HG03520 (cell line): ENCODE data around the gene GFOD1.

ENCODE experiments used
- ATAC-seq: cut with Tn5 transposase; IDR thresholded peaks from one replicate; pipeline ENCODE4 v1.9.1; 2021; ENCODE audit warnings: mild to moderate bottlenecking, moderate library complexity; ENCODE audit not compliant: unreplicated experiment

The GFOD1 gene

DNA sequence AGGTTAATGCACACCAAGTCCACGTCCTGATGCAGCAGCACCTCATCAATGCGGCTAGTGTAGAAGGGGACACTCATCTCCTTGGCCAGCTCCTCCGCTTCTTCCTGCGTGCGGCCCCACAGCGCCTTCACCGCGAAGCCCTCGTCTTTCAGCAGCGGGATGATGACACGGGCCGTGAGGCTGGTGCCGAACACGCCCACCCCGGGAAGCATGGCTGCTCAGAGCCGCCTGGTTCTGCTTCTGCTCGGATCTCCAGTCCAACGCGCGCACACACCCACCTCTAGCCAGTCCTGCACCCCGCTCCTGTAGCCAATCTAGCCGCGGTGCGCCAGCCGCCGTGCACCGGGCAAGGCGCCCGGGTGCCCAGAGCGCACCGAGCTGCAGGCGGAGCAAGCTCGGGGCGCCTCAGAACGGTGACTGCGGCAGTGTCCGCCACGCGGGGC, 700 bp downstream of the GFOD1 start:
- ATAC-seq = peak; percentile 21

DNA sequence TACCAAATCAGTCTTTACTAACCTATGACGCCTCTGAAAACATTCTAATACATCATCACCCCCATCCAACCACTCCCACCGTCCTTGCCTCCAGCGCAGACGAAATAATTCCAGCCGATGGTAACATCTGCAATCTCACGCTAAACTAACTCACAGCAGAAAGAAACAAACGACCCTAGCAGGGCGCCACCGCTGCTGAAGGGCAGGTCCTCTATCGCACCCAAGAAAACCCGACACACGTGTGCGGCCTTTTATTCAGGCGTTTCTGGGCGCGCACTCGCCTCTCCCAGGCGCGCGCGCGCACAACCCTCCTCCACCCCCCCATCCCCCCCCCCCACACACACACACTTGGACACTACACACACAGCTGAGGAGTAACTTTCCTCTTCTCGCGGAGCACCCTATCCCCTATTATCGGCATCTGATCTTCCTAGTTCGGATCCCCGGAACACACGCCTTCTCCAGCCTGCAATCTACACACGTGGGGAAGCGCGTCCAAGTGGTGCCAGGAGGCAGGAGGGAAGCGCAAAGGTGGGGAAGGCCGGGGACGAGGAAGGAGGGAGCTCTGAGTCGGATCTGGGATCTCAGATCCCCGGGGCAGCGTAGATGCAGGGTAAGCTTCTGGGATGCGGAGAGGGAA, 1.4 kb downstream of the GFOD1 start:
- ATAC-seq = no peak

DNA sequence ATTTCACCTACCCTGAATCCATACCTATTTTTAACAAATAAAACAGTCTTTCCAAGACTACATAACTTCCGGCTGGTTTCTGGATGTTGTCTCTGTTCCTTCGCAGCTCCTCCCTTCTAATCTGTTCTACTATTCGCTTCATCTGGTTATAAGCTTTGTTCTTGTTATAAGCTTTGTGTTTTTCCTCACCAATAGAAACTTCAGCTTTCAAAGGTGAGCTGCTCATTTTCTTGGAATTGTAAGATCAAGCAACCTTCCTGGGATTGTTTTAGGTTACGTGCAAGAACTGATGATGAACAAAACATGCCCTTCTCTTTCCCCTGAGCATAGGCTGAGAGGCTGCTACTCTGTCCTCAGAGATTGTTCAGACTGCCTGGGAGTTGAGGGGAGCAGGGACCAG, 2.1 kb downstream of the GFOD1 start:
- ATAC-seq = no peak

DNA sequence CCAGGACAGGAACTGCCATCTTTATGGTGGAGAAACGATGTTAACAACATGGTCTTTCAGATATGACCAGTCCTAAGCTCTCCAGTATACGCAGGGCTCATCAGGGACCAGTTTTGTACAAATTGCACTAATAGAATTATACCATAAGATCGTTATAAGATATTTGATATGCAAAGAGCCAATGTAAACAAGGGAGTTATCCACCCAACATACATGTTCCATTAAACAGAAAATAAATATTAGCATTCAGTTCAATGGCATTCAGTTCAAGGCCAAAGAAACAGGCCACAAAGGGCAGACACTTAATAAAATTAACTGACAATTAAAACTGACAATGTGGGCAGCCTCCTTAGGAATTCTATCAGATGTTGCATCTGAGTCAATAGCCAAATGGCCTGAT, 2.6 kb downstream of the GFOD1 start:
- no peak for ATAC-seq

- no peak for ATAC-seq
These were observed 3.2 kb downstream of the GFOD1 start for GRCh38 chr6:13484138-13484708.

DNA sequence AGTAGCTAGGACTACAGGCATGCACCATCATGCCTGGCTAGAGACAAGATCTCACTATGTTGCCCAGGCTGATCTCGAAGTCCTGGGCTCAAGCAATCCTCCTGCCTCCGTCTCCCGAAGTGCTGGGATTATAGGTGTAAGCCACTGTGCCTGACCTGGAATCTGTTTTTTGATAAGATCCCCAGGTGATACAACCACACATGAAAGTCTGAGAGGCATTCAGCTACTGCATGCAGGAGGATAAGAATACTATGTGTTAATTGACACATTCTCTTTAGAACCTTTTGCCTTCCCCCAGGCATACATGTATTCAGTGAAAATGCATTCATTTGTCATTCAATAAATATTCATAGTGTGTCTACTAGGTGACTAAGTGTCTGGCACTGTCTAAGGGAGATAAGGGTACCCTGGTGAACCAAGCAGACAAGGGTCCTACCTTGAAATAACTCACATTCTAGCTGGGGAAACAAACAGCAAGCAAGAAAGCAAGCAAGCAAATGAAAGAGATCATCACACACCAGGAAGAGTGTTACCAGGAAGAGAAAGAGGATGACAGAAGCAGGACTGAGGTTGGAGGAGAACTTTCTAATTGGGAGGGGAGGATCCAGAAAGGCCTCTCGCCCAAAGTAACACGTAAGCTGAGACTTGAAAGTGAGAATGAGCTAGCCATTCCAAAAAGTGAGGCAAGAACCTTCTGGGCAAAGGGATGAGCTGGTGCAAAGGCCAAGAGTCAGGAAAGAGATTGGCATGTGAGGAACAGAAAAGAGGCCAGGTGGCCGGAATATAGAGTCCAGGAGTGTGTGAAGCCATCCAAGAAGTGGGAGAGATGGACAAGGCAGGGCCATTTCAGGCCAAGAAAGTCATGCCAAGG, 6.5 kb downstream of the GFOD1 start:
- no peak for ATAC-seq

DNA sequence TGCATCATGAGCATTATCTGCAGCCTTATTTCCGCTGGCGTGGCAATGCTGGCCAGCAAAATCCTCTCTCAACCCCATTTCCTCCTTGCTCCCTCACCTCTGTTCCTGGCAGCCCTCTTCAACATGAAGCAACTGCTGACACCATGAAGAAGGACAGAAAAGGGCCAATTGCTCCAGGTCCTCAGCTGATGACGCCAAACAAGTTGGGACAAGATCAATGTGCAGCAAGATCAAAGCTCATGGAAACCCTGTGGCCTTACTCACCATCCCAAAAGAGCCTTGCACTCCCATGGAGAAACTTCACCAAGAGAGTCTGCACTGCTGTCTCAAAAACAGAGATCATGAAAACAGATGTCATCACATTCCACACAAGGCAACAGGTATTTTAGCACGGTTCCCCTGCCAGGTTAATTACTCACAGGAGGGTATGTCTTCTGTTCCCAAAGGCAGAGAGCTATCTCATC, 7.4 kb downstream of the GFOD1 start:
- no peak for ATAC-seq

DNA sequence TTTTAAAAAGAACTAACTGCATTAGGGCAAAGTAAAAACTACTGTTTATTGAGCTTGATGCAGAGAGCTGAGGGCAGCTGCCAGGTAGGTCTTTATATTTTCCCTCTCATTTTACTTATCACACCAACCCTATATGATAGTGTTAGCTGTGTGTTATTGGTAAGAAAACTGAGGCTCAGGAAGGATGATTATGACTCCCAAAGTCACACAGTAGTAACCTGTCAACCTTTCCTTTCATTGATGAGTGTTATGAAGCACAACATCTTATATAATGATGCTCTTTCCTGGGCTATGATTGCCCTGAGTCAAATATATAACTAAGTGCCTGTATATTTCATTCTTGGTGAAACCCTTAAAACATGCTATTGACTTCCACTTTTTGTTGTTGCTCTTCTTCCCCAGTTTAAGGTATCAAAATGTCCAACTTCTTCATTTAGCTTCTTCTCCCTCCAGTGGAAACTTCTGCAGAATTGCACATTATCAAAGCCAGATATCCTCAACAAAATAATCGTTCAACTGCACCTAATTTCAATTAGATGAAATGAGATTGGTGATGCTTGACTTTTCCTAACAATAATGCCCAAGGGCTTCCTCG, 8.1 kb downstream of the GFOD1 start:
- no peak for ATAC-seq

DNA sequence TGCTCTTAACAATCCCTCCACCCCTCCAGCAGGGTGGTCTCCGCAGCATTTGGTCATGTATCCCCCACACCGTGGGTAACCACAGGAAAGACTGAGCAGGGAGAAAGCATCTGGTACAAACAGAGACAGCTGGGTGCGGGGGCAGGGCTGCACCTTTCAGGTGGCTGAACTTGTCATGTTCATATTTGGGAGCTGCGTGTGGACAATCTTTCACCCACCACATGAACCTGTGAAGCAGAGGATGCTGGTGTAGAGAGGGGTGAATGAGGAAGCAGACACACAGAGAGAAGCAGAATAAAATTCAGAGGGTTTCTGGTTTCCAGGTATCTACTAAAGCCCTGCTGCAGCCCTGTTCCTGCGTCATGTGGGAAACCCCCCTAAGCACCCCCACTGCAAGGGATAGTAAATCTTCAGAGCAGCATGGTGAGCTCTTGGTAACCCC, 8.9 kb downstream of the GFOD1 start:
- ATAC-seq = no peak

DNA sequence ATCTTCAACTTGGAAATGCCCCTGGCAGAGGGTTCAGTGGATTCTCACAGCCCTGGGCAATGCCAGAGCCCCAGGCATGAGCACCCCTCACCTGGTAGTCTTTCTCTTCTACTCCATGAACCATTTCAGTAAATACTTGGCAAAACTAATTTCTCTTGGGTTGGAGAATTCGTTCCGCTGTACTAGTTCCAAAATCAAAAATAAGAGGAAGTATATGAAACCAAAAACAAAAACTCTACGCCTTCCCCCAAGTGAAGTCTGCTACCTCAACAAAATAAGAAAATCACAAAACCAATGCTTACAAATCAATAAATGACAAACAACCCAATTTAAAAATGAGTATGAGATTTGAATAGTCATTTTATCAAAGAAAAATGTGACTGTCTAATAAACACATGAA, 12.6 kb downstream of the GFOD1 start:
- ATAC-seq = no peak

- no peak for ATAC-seq
These were observed 13.0 kb downstream of the GFOD1 start for GRCh38 chr6:13474360-13474759.

- no peak for ATAC-seq
These were observed 13.6 kb downstream of the GFOD1 start for GRCh38 chr6:13473768-13474165.

GRCh38 chr6:13472976-13473767, 14.2 kb downstream of the GFOD1 start:
- no peak for ATAC-seq

- no peak for ATAC-seq
These were observed 15.3 kb downstream of the GFOD1 start for GRCh38 chr6:13472099-13472498.

GRCh38 chr6:13471184-13471583, 16.2 kb downstream of the GFOD1 start:
- no peak for ATAC-seq

DNA sequence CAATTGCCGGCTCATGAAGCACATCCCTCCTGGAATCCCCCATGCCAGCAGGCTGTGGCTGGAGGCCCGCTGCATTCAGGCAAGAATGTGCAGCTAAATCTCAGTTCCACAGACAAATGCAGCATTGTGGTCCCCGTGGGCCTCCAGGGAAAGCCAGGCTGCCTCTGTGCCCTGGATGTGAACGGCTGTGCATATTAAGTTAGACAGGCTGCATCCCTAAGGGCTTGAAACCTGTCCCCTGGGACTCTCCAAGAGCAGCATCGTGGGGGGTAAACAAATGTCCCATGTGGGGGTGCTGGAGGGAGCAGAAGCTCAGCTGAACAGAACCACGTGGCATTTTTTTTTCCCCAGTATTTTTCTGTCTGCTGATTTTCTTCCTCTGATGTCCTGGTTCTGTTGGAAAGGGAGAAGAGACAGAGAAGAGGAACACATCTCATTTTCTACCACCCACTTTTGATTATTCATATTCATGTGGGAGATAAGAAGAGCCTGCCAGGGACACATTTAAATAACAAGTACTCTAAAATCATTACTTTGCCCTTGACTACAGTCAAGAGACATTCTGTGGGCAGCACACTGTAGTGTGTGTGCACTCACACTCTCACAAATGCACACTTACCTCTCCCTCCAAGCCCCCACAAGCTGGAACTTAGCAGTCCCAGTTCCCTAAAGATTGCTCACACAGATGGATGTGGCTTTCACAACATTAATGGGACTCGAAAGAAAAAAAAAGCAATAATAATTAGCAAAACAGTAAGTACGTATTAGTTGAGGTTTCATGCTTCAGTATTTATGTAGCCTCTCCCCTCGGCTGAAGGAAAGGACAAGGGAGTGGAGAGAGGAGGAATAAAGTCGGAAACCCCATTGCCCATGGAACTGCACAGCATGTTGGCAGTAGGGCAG, 16.9 kb downstream of the GFOD1 start:
- ATAC-seq = no peak

DNA sequence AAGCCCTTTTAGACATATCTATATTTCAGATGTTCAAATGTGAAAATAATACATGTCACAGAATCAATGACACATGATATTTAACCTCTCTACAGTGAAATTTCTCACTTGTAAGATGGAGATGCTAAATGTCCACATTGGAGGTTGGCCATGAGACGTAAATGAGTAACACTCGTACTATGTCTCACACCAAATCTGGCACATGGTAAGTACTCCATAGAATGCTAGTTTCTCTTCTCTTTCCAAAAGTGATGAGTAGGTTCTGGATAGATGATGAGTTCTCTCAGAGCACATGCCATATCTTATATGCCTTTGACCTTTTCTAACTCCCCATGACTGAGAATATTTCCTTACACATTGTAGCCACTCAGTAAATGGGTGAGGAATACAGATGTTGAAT, 17.7 kb downstream of the GFOD1 start:
- no peak for ATAC-seq

- no peak for ATAC-seq
These were observed 18.6 kb downstream of the GFOD1 start for GRCh38 chr6:13468839-13469238.

DNA sequence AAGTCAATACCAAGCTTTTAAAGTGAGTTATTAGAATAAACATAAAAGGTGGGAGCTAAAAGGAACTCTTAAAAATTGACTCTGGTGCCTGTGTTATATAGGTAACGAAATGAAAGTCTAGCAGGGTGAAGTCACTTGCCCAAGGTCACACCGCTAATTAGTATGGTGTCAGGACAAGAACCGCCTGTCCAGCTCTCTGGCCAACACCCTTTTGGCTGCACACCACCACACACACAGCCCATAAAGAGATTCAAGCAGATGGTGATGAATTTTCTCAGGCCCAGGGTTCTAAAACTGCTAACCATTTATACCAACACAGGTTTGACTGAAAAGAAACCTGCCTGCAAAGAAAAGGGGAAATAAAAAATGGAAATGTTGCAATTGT, 20.2 kb downstream of the GFOD1 start:
- no peak for ATAC-seq
